Progenitor cell of endocrine pancreas (in vitro differentiated cells): Measurements from ENCODE around the gene MBNL2. TPM values are rescaled to one million over a fixed set of nuclear protein-coding genes. Genes with fewer than 3 reads are reported as not detected.

Experiments used
- DNase-seq: peaks from one replicate; pipeline ENCODE4 v3.0.0; 2021; ENCODE audit warnings: low spot score; ENCODE audit not compliant: unreplicated experiment
- H3K27ac Mint-ChIP-seq: 2 replicates; pipeline ENCODE4 v1.8.0; 2021; ENCODE audit warnings: mild to moderate bottlenecking, moderate library complexity, mixed read lengths
- H3K27me3 Mint-ChIP-seq: 2 replicates; pipeline ENCODE4 v1.8.0; 2021; ENCODE audit warnings: mixed read lengths
- H3K36me3 Mint-ChIP-seq: 2 replicates; pipeline ENCODE4 v1.8.0; 2022; ENCODE audit warnings: mixed read lengths; ENCODE audit not compliant: insufficient read depth
- H3K4me1 Mint-ChIP-seq: 2 replicates; pipeline ENCODE4 v1.8.0; 2021; ENCODE audit warnings: low read depth, mixed read lengths
- H3K4me3 Mint-ChIP-seq: 2 replicates; pipeline ENCODE4 v1.8.0; 2021; ENCODE audit warnings: low read depth, mild to moderate bottlenecking, moderate library complexity, mixed read lengths
- H3K9me3 Mint-ChIP-seq: 2 replicates; pipeline ENCODE4 v1.8.0; 2021; ENCODE audit warnings: low read depth, mixed read lengths
- total RNA-seq: library from RNA; stranded (reverse); gene quantifications from 2 replicates; pipeline ENCODE4 v1.2.1, GENCODE V29; 2021
- TF ChIP-seq, protein P1 (sequence below): fragments of 200-600 bp; sonication (generic); IDR thresholded peaks from one replicate; pipeline ENCODE4 v1.5.0; 2021; ENCODE audit warnings: antibody characterized with exemption, mild to moderate bottlenecking; ENCODE audit not compliant: unreplicated experiment

MBNL2 gene
- total RNA-seq, 1 donor from 2014 or later: 51.3 TPM

DNA sequence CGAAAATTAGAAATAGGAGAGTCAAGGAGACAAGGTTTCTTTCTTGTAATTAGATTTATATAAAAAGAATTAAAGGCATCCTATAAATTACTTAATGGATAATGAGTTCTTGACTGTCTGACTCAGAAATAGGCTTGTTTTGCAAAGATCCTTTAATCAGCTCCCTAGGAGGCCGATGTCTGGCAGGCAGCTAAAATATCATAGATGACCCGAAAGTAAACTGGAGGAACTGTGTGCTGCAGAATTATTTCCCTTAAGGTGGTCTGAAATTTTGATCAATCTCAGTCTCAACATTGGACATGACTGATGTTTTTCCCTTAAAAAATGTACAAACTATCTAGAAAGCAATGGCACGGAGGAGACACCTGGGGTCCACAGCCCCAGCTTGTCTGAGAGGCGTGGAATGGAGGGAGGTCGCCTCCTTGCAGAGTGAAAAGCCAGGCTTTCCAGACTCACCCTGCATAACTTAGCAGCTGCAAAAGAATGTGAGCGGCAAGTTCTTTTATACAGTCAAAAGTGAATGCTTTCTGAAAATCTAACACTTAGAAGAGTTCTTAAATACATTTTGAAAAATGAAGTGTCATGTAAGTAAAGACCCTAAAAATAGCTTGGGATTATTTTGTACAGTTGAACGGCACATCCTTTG lies 44.8 kb downstream of the MBNL2 start:
- no peak overlapping the region for H3K4me3 Mint-ChIP-seq
- no peaks in the 10 kb centered on the region for H3K27me3 Mint-ChIP-seq
- H3K27ac Mint-ChIP-seq: no peak overlapping the region
- peaks cover 12% of the 10 kb centered on the region for H3K4me1 Mint-ChIP-seq
- H3K36me3 Mint-ChIP-seq: peaks cover 9% of the 10 kb centered on the region
- TF ChIP-seq, protein P1, sequence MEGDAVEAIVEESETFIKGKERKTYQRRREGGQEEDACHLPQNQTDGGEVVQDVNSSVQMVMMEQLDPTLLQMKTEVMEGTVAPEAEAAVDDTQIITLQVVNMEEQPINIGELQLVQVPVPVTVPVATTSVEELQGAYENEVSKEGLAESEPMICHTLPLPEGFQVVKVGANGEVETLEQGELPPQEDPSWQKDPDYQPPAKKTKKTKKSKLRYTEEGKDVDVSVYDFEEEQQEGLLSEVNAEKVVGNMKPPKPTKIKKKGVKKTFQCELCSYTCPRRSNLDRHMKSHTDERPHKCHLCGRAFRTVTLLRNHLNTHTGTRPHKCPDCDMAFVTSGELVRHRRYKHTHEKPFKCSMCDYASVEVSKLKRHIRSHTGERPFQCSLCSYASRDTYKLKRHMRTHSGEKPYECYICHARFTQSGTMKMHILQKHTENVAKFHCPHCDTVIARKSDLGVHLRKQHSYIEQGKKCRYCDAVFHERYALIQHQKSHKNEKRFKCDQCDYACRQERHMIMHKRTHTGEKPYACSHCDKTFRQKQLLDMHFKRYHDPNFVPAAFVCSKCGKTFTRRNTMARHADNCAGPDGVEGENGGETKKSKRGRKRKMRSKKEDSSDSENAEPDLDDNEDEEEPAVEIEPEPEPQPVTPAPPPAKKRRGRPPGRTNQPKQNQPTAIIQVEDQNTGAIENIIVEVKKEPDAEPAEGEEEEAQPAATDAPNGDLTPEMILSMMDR: no peak
- DNase-seq: no peak
- H3K9me3 Mint-ChIP-seq: no peaks in the 10 kb centered on the region

- TF ChIP-seq, protein P1: no peak
- peaks cover 9% of the 10 kb centered on the region for H3K36me3 Mint-ChIP-seq
- H3K4me3 Mint-ChIP-seq: no peak overlapping the region
- H3K27me3 Mint-ChIP-seq: no peaks in the 10 kb centered on the region
- no peaks in the 10 kb centered on the region for H3K9me3 Mint-ChIP-seq
- DNase-seq: no peak
- H3K4me1 Mint-ChIP-seq: peaks cover 17% of the 10 kb centered on the region
- peak overlapping the region; percentile 77 for H3K27ac Mint-ChIP-seq
Observed at GRCh38 chr13:97267418-97268059, 45.4 kb downstream of the MBNL2 start.

DNA sequence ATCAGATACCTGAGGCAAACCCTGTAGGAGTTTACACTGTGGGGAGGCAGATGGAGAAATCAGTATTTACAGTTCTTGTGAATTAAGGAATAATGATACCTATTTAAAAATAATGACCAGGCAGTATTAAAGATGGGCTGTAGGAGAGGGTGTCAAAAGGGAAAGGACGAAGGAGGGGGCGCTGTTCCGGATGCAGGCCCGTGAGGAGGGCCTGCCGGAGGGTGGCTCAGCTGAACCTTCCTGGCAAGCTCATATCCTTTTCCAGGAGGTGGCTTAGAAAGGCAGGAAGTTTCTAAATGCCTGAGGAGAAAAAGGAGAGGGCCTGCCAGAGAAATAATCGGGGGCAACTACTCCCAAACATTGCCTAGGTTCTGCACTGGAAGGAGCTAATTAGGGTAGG lies 46.6 kb downstream of the MBNL2 start:
- no peak for DNase-seq
- peaks cover 5% of the 10 kb centered on the region for H3K36me3 Mint-ChIP-seq
- H3K4me1 Mint-ChIP-seq: peaks cover 17% of the 10 kb centered on the region
- no peak overlapping the region for H3K4me3 Mint-ChIP-seq
- no peaks in the 10 kb centered on the region for H3K9me3 Mint-ChIP-seq
- H3K27ac Mint-ChIP-seq: peak overlapping the region; percentile 70
- TF ChIP-seq, protein P1: no peak
- no peaks in the 10 kb centered on the region for H3K27me3 Mint-ChIP-seq

- no peak for DNase-seq
- peaks cover 5% of the 10 kb centered on the region for H3K36me3 Mint-ChIP-seq
- H3K9me3 Mint-ChIP-seq: no peaks in the 10 kb centered on the region
- H3K4me3 Mint-ChIP-seq: no peak overlapping the region
- H3K27ac Mint-ChIP-seq: no peak overlapping the region
- H3K4me1 Mint-ChIP-seq: peaks cover 17% of the 10 kb centered on the region
- no peaks in the 10 kb centered on the region for H3K27me3 Mint-ChIP-seq
- TF ChIP-seq, protein P1: no peak
Observed at GRCh38 chr13:97269603-97270002, 47.5 kb downstream of the MBNL2 start.

DNA sequence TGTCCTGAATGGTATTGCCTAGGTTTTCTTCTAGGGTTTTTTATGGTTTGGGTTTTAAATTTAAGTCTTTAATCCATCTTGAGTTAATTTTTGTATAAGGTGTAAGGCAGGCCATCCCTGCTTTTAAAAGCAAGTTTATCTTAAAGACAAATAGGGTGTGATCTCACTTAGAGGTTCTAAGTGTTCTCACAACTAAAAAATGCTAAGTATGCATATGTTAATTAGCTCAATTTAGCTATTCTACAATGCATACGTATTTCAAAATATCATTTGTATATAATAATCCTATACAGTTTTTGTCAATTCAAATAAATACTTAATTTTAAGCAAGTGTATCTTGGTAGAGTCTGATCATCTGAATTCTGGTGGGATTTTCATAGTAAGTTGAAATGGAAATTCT lies 50.4 kb downstream of the MBNL2 start:
- Mint-ChIP-seq H3K4me3 (no peak overlapping the region), H3K36me3 (peaks cover 15% of the 10 kb centered on the region), H3K9me3 (no peaks in the 10 kb centered on the region), H3K27ac (no peak overlapping the region), H3K4me1 (peaks cover 24% of the 10 kb centered on the region), H3K27me3 (no peaks in the 10 kb centered on the region)
- TF ChIP-seq, protein P1: no peak
- no peak for DNase-seq
